Brain pericyte (primary cell): Measurements from ENCODE around the gene WRNIP1.
"Not testable (repeated sequence)": the region's sequence is repeated elsewhere in the genome, so short reads cannot be mapped to it uniquely, and the experiment has no call there.

Source experiments
- DNase-seq: peaks from one replicate; pipeline ENCODE4 v3.0.0-alpha.2; 2012; ENCODE audit warnings: low read depth, low spot score

The WRNIP1 gene

DNA sequence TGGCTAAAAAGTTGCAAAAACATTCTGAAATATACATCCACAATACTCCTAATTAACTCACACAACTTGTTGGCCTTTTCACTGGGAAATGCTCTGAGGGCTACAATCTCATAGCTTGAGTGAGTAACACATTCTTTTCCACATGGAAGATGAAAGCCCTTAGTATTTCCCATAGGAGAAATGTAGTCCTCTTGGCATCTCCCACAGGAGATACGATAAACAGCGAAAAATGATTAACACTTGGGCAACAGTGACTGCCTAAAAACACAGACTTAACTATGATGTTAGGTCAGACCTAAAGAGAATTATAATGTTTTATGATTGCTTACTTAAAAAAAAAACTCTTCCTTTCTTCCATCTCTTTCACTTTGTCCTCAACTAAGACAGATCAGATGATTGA, 23.4 kb upstream of the WRNIP1 start:
- DNase-seq = no peak

DNA sequence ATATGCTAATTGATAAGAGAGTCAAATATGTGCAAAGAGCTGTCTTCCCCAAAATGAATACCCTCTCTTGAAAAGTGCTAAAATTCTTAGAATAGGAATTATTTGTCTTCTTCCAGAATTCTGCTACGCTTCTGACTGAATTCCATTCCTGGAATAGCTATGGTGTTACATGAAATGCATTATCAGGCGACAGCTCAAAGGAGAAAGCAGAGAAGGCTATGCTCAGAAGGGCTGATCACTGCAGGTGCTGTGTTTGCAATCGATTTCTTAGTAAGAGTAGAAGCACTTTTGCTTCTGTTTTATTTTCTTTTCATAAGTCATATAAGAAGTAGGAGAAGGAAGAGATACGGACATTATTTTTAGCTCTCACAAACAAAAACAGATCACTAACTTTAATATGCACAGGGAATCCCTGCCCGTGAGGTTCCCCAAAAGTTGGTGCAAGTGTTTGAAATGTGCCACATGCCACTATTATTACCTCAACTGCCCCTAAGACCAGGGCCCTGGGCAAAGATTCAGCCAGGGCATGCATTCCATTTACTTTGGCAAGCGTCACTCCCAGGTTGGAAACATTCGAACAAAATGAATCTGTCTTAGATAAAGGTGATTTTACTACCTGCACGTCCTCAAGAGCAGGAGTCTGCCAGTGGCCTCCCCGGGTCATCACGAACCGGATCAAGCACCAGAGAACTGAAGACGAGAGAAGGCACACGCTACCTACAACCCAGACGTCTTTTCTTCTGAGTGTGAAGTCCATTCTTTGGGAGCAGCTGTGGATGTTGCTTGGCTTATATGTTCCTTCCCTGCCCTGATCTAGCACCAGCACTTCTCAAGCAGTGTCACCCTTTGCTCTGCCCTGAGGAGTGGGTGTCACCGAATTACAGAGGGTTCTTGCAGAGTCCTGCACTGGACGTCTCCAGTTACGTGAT, 21.6 kb upstream of the WRNIP1 start:
- no peak for DNase-seq

DNA sequence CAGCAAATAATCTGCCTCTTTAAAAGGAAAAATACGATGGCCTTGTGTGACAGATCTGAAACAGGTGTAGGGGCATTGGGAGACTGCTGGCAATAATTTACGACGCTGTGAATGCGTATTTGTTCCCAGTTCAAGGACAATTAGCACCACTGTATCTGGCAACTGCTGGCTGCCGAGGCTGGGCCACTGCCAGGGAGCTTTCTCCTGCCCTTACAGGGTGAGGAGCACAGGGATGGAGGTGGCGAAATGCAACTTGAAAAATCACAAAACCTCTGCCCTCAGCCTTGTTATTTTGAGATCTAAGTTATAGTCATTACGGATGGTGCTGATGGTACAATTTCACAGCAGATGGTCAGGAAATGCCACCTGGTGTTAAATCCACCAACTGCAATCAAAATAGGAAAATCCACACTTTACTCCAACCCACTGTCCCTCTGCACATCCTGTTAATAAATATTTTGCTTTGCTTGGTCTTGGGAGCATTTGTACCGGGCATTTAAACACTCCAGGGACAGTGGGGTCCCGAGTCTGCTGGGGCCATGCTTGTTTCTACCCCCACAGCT, 20.9 kb upstream of the WRNIP1 start:
- no peak for DNase-seq

DNA sequence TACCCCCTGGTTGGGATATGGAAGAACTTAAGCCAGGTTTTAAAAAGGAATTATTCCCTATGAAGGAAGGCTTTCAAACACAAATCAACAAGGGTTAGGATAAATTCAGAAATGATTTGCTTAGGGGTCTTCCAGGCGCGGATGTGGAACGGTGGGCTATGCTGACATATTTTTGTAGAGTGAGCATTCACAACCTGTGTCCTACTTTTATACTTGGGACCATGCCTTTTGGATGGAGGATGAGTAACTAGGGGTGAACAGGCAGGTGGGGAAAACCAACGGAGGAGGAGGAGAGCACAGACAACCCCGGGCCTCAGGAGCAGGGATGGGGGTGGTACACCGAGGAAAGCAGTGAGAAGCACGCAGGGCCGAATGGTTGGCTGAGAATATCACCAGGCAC, 20.4 kb upstream of the WRNIP1 start:
- DNase-seq = no peak

DNA sequence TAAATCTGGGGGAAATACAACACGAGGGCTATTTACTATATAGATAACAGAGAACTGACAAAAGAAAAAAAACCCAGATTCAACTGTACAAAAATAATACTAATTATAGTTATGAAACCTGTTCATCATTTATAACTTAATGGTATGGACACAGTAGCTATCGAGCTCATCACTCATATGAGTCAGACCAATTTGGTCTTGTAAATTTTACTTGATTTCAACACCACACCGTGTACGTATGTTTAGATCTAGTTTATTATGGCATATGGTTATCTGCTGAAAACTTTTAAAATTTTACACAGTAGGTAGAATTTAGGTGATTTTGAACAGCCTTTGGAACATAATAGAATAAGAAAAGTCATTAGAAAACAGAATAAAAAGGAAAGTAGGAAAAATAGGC, 19.9 kb upstream of the WRNIP1 start:
- no peak for DNase-seq

DNA sequence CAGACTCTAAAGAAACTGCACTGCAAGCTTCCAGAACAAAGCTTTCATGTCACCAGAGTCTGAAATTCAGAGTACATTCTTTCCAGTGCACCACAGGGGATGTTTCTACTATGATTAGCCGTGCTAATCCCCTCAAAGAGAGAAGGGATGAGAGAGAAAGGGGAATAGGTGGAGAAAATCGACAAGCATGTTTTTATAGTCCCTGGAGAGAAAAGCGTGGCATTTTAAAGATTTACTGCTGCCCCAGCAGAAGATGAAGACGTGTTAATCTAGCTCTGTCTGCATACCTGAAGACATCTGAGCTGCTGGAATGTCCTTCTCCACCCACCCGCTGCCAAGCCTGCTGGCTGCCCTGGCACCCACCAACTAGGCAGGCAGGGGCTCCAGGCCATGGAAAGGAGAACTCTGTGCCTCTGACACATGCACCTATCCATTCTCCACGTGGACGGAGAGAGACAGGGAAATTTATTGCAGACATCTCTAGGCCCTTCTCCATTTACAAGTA, 18.6 kb upstream of the WRNIP1 start:
- DNase-seq = no peak

DNA sequence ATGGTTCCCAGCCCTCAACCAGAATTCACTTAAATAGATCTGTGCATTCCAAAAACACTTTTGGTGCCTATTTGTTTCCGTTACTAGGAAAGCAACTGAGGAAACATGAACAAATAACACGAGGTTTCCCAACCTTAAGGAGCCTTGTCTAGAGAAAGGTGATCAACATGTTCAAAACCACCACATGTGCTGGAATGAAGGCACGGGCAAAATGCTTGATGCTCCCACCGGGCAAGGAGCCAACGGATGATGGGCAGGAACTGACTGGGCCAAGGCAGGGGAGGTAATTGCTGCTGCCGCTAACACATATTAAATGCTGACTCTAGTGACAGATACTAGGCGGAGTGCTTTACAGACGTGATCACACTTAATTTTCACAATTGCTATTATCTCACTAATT, 17.0 kb upstream of the WRNIP1 start:
- no peak for DNase-seq

DNA sequence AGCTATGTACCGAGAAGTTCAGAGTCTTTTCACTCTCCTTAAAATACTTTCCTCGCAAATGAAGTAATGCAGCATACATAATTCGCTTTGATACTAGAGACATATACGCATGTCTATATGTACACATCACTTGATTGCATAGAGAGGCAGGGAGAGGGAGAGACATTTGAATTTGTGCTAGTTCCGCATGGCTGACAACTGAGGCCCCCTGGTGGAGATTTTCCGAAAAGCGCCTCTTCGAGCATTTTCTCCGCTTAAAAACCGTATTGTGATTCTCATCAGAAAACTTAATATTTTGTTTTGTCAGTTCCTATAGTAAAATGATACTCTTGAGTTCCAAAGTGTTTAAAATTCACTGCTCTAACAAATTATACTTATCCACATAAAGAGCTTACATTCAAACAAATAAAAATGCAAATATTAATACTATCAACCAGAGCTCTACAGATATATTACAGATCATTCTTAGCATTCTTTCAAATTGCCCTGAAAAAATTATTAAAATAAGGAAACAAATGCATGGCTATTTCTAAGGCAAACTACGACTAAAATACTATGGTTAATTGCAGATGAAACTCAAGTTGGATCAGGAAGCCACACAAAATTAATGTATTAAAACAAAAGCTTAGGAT, 15.1 kb upstream of the WRNIP1 start:
- DNase-seq = no peak

DNA sequence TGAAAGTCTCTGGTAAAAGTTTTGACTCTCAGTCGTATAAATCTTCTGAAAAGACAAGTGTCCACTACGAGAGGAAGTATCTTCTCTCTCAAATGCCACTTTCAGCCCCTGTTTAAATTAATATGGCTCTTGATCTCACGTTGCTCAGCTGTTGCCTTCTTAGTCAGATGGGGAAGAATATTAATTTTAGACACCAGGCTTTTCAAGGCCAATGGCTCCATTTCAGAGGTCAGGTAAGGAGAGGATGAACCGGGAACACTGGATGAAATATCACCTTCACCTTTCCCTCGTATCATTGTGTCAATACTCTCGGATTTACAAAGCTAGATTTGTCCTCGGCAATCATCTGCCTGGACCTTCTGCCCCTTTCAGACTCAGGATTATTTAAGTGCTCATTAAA, 14.4 kb upstream of the WRNIP1 start, which contains the start of gene MYLK4:
MYLK4 (minus strand) TSS at position 91 of the 400 bp plus-strand sequence. CDS start 1,628 bp downstream, outside the sequence.
- DNase-seq = no peak

DNA sequence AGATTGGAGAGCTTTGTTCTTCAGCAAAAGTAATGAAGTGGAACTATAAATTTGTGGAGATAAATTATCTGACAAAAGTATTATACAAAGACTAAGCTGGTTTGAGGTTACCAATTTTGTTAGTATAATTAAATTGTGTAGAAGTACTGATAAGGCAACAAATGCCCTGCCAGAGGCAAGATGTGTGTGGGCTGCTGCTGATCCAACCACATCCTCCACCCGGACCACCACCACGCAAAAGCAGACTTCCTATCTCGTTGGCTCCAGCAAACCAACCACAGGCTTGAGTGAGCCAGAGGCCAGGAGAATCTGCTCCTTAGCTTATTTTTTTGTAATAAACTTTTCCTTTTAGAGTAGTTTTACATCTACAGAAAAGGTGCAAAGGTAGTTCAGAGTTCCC, 13.3 kb upstream of the WRNIP1 start:
- no peak for DNase-seq

DNA sequence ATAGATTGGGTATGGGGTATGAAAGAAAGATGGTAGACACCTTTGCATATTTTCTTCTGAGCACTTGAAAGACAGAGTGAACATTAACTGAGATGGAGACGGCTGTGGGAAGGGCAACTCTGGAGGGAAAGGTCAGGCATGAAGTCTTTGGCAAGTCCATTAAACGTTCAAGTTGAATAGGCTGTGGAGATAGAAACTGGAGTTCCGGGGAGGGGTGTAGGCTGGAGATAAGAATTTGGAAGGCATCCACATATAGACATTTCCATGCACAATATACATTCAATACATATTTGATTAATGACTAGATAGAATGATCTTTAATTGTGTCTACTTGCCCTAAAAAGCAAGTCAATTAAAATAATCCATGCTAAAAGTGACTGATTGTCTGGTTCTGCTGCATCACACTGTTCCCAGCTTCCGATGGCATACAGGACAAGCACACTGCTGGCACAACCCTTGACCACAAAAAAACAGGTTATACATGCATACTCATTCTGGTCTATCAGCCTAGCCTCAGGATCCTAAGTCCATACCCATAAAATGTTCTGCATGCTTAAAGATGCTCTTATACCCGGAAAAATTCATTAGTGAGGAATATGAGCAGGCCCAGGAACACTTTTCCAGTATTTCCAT, 12.6 kb upstream of the WRNIP1 start:
- no peak for DNase-seq

DNA sequence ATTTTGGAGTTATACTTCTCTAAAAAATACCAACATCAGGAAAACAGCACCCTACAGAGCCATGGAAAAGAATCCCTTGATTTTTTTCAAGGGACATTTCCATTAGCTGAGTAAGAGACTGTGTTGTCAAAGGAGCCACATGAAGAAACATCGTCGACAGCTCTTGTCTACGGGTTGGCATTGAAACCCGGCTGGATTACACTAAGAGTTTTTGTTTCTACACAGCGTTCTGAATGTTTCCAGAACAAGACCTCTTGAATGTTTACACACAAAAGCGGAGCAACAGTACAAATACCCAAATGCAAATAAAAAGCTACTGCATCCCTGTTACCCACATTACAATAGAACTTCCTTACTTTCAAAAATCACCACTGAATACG, 12.1 kb upstream of the WRNIP1 start:
- no peak for DNase-seq

DNA sequence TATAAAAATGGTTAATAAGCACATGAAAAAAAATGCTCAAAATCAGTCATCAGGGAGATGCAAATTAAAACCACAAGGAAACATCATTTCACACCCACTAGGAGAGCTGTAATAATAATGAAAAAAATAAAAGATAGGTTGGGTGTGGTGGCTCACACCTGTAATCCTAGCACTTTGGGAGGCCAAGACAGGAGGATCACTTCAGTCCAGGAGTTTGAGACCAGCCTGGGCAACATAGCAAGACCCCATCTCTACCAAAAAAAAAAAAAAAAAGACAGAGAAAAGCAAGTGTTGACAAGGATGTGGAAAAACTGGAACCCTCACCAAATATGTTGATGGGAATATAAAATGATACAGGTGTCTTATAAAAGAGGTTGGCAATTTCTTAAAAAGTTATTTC, 11.4 kb upstream of the WRNIP1 start:
- no peak for DNase-seq

DNA sequence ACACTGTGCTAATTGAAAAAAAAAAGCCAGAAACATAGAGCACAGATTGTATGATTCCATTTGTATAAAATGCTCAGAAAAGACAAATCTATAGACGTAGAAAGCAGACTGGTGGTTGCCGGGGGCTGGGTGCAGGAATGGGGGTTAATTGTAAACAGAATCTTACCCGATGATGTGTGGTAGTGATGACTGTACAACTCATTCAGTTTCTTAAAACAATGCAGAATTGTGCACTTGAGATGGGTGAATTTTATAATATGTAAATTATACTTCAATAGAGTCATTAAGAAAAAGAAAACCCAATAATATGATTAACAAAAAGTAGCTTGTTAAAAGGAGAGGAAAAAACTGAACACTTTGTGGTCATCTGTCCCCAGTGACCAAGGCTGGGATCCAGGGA, 10.8 kb upstream of the WRNIP1 start:
- DNase-seq = no peak

DNA sequence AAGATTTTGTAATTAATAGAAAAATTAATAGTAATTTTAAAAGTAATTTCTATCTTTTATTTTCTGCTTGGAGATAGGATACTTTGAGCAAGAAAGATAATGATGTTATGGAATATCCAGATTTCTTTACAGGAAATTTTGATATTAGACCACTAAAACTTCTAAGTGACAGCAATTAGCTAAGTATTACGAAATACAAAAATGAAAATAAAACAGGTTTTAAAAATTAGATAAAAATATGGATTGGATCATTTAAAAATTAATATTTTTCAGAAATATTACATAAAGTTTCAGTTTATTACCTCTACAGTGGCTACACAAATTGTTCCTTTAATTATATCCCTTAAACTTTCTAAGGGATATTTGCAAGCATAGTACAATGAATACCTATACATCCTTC, 10.3 kb upstream of the WRNIP1 start:
- no peak for DNase-seq

DNA sequence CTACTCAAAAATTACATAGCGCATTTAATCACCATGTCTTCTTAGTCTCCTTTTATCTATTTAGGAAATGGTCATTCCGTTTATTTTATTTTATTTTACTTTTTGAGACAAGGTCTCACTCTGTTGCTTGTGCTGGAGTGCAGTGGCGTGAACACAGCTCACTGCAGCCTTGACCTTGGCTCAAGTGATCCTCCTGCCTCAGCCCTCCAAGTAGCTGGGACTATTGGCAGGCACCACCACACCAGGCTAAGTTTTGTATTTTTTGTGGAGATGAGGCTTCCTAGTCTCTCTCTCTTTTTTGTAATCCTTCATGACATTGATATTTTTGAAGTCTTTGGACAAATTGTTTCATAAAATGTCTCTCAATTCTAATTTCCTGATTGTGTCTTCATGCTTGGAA, 9.7 kb upstream of the WRNIP1 start:
- DNase-seq = no peak

DNA sequence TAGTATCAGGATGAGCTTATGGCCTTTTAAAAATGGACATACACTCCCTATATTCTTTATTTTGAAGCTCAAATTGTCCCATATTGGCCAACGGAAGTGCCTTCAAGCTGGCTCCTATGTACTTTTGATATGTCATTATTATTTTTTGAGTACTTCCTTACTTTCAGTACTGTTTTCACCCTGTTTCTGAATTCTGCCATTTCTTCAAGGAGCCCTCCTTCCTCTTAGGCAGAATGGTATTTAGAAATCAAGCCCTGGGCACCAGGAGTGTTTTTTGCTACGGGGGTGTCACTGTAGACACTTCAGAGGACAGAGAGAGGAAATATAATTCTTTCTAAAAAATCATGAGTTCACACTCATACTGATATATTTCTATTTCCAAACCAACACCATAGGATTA, 9.0 kb upstream of the WRNIP1 start:
- DNase-seq = no peak

DNA sequence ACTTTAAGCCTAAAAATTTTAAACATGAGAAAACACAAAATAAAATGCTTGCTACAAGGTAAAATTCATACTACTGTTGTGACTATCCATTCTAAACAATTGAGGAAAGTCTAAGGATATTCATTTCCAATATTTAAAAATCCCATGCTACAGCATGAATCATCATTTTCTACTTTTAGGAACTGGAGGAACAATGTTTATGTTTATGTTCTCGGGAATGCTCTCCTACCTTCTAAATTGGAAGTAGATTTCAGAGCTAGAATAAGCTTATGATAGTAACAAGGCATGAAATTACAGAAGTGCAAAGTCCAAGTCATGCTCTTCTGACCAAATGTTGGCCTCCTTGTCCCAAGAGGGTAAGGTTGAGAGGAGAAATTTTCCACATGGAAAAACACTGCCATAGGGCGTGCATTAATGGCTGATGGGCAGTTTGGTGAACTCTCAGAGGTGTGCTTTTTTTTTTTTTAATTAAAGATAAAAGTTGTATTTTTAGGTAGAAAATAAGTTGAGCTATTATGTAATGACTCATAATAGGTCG, 8.4 kb upstream of the WRNIP1 start:
- DNase-seq = no peak

DNA sequence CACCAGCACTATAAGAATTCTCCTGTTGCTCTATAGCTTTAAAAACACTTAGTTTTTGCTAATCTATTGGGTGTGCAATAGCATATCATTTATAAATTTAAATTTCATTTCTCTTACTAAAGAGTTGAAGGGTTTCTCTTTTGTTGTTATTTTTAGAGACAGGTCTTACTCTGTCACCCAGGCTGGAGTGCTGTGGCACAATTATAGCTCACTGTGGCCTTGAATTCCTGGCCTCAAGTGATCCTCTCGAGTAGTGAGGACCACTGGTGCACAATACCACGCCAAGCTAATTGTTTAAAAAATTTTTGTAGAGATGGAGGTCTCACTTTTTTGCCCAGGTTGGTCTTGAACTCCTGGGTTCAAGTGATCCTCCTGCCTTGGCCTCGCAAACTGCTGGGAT, 6.2 kb upstream of the WRNIP1 start:
- DNase-seq = no peak

DNA sequence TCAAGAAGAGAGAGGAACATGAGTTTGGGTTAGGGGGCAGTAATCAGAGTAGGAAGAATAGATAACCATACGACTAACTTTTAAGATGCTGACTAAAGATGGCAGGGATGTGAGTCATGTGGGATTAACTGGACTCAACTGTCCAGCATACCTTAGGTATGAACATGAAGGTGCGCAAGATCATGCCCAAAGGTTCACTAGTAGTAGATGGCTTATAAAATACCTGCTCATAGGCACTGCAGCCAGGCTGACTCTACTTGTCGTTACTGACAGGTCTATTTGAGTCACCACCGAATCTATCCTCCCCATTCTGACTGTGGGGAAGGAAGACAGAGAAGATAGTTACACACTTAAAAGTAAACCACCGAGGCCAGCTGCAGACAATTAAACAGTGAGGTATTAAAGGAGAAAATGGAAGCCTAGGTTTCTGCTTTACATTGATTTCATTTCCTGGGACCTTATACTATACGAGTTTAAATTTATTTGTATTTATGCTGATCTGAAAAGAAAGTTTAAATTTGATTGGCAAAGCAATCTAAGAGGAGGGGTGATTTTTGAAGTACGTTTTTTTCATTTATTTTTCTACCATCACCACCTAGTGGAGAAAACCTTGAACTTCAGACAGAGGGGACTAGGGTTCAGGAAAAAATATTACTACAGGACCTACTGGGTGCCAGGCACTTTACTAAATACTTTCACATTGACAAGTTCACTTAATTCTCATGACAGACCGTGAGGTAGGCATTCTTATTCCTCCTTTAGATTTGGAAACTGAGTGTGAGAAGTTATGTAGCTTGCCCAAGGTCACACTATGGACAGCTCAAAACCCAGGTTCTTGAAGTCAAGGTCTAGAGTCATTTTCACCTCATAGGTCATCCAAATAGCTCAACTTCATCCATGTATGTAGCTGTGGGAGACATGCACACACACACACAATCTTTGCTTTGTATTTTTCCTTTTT, 4.0 kb upstream of the WRNIP1 start:
- no peak for DNase-seq

DNA sequence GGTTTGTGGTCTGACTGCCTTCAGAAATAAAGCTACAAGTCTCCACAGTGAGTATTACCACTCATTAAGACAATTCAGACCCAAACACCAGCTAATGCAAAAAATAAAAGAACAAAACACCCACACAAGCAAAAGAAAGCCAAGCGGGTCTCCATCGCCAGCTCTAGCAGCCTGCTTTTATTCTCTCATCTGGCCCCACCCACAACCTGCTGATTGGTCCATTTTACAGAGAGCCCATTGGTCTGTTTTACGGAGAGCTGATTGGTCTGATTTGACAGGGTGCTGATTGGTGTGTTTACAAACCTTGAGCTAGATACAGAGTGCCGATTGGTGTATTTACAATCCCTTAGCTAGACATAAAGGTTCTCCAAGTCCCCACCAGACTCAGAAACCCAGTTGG, 2.3 kb upstream of the WRNIP1 start:
- not testable (repeated sequence) for DNase-seq
